OCI-LY1 (cell line): ENCODE measurements around the gene MRE11.

ENCODE experiments used
- CTCF ChIP-seq: fragments of 200-600 bp; sonication (generic), shearing (Covaris generic); IDR thresholded peaks from 2 replicates; pipeline ENCODE4 v1.5.1; 2017; ENCODE audit warnings: mild to moderate bottlenecking, antibody characterized with exemption, low read length, moderate library complexity, mixed read lengths
- EZH2 ChIP-seq: fragments of 200-600 bp; sonication (generic), shearing (Covaris generic); IDR thresholded peaks from 2 replicates; pipeline ENCODE4 v1.8.0; 2017; ENCODE audit warnings: borderline replicate concordance, mixed run types, mild to moderate bottlenecking, antibody characterized with exemption, low read length, moderate library complexity, mixed read lengths

DNA sequence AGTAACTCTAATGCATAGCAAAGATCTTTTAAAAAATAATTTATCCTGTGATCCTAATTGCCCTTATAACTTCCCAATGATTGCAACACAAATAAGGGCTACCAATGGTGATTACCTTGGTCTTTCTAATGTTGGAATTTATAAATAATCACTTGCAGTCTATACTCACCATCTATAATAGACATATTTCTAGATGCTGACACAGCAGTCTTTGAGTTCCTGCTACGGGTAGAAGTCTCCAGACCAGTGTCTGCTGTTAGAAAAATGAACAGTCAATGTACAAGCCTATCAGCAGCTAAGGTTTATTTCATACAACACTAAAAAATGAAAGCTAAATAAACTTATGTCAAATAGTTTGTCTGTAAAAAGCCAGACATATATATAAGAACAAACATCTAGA, 48.0 kb downstream of the MRE11 start:
- TF ChIP-seq EZH2 (no peak), CTCF (no peak)
